Colonic mucosa (tissue), 4 donors: ENCODE measurements around the gene GPR157. TPM values are rescaled to one million over a fixed set of nuclear protein-coding genes. Genes with fewer than 3 reads are reported as not detected.
A peak's percentile ranks its signal among the peaks of the same experiment; 100 is the strongest.

Source experiments
- DNase-seq: peaks from one replicate; pipeline ENCODE4 v3.0.0-alpha.2; 2020
- H3K27ac ChIP-seq: fragments of 200-600 bp; one replicate; pipeline ENCODE4 v1.8.0; 2021
- H3K27me3 ChIP-seq: fragments of 200-600 bp; one replicate; pipeline ENCODE4 v1.8.0; 2021
- H3K36me3 ChIP-seq: fragments of 200-600 bp; one replicate; pipeline ENCODE4 v1.8.0; 2021
- H3K4me1 ChIP-seq: fragments of 200-600 bp; one replicate; pipeline ENCODE4 v1.8.0; 2021; ENCODE audit warnings: mild to moderate bottlenecking
- H3K4me3 ChIP-seq: fragments of 200-600 bp; one replicate; pipeline ENCODE4 v1.8.0; 2021
- H3K9ac ChIP-seq, 2 donors: one replicate each; pipeline ENCODE4 v1.7.0; 2013; ENCODE audit warnings: control low read depth in 2 of 2, low read depth in 2 of 2, low read length in 2 of 2
- H3K9me3 ChIP-seq: fragments of 200-600 bp; one replicate; pipeline ENCODE4 v1.8.0; 2021
- CTCF ChIP-seq: fragments of 200-600 bp; IDR thresholded peaks from one replicate; pipeline ENCODE4 v1.8.0; 2022; ENCODE audit warnings: antibody characterized with exemption, mild to moderate bottlenecking
- intact Hi-C: fragments of 100-400 bp; cut with DNase I; formaldehyde crosslinking; loops from one replicate; pipeline ENCODE4 v1.14.1; 2022
- total RNA-seq, 2 donors: library from RNA; stranded (reverse); fragmentation: NEBNext Ultra II Directional in 1 of 2; extraction: Animal tissue kit (Norgen Biotek cat#: 25700) in 1 of 2; gene quantifications; one replicate each; pipeline ENCODE4 v1.2.1, GENCODE V29; 2021
- donor health status: healthy.
- donor health status: DM: no; HTN: no; CAD: no.
- donor health status: DM: no; HTN: no; CAD: no.

The GPR157 gene
- total RNA-seq, 2 donors from 2014 or later: 12.2 to 15.9 TPM

GRCh38 chr1:9151328-9151860 lies 22.5 kb upstream of the GPR157 start:
- Histone ChIP-seq H3K27me3 (no peaks in the 10 kb centered on the region), H3K9me3 (no peaks in the 10 kb centered on the region), H3K27ac (no peak overlapping the region), H3K4me1 (no peaks in the 10 kb centered on the region), H3K4me3 (no peak overlapping the region), H3K36me3 (no peaks in the 10 kb centered on the region), H3K9ac (no peak overlapping the region)
- DNase-seq: no peak
- no peak for TF ChIP-seq CTCF
- intact Hi-C loops: no loop called here

- H3K27ac ChIP-seq: no peak overlapping the region
- H3K4me3 ChIP-seq: no peak overlapping the region
- no peaks in the 10 kb centered on the region for H3K9me3 ChIP-seq
- TF ChIP-seq CTCF: no peak
- no peaks in the 10 kb centered on the region for H3K4me1 ChIP-seq
- H3K9ac ChIP-seq: no peak overlapping the region
- H3K36me3 ChIP-seq: no peaks in the 10 kb centered on the region
- no peak for DNase-seq
- no peaks in the 10 kb centered on the region for H3K27me3 ChIP-seq
- intact Hi-C loops: no loop called here
Measured at GRCh38 chr1:9150582-9151327, 21.9 kb upstream of the GPR157 start.

- no peak for TF ChIP-seq CTCF
- intact Hi-C loops: no loop called here
- no peak overlapping the region for H3K4me3 ChIP-seq
- H3K9ac ChIP-seq: peak overlapping the region in 1 of 2 donors; percentile 12
- H3K9me3 ChIP-seq: no peaks in the 10 kb centered on the region
- no peak overlapping the region for H3K27ac ChIP-seq
- no peak for DNase-seq
- H3K36me3 ChIP-seq: no peaks in the 10 kb centered on the region
- H3K4me1 ChIP-seq: no peaks in the 10 kb centered on the region
- H3K27me3 ChIP-seq: no peaks in the 10 kb centered on the region
Measured at GRCh38 chr1:9149837-9150581, 21.1 kb upstream of the GPR157 start.

- no peak overlapping the region for H3K9ac ChIP-seq
- no peak overlapping the region for H3K27ac ChIP-seq
- intact Hi-C loops: no loop called here
- H3K36me3 ChIP-seq: no peaks in the 10 kb centered on the region
- no peaks in the 10 kb centered on the region for H3K27me3 ChIP-seq
- H3K4me3 ChIP-seq: no peak overlapping the region
- H3K4me1 ChIP-seq: no peaks in the 10 kb centered on the region
- no peak for DNase-seq
- TF ChIP-seq CTCF: no peak
- H3K9me3 ChIP-seq: no peaks in the 10 kb centered on the region
Measured at GRCh38 chr1:9149151-9149550, 20.2 kb upstream of the GPR157 start.

GRCh38 chr1:9146156-9146555 lies 17.3 kb upstream of the GPR157 start:
- no peak overlapping the region for H3K27ac ChIP-seq
- no peak for TF ChIP-seq CTCF
- DNase-seq: no peak
- H3K36me3 ChIP-seq: no peaks in the 10 kb centered on the region
- H3K9me3 ChIP-seq: no peaks in the 10 kb centered on the region
- no peak overlapping the region for H3K9ac ChIP-seq
- H3K27me3 ChIP-seq: no peaks in the 10 kb centered on the region
- no peak overlapping the region for H3K4me3 ChIP-seq
- intact Hi-C loops: no loop called here
- no peaks in the 10 kb centered on the region for H3K4me1 ChIP-seq
